GM15510 (cell line): Measurements from ENCODE around the gene PDE6A.
A peak's percentile ranks its signal among the peaks of the same experiment; 100 is the strongest.

Experiments used
- POLR2A ChIP-seq: IDR thresholded peaks from 3 replicates; pipeline ENCODE4 v1.6.1; 2011; ENCODE audit warnings: borderline replicate concordance; ENCODE audit not compliant: insufficient read length; ENCODE audit errors: extremely low read depth

Gene PDE6A

DNA sequence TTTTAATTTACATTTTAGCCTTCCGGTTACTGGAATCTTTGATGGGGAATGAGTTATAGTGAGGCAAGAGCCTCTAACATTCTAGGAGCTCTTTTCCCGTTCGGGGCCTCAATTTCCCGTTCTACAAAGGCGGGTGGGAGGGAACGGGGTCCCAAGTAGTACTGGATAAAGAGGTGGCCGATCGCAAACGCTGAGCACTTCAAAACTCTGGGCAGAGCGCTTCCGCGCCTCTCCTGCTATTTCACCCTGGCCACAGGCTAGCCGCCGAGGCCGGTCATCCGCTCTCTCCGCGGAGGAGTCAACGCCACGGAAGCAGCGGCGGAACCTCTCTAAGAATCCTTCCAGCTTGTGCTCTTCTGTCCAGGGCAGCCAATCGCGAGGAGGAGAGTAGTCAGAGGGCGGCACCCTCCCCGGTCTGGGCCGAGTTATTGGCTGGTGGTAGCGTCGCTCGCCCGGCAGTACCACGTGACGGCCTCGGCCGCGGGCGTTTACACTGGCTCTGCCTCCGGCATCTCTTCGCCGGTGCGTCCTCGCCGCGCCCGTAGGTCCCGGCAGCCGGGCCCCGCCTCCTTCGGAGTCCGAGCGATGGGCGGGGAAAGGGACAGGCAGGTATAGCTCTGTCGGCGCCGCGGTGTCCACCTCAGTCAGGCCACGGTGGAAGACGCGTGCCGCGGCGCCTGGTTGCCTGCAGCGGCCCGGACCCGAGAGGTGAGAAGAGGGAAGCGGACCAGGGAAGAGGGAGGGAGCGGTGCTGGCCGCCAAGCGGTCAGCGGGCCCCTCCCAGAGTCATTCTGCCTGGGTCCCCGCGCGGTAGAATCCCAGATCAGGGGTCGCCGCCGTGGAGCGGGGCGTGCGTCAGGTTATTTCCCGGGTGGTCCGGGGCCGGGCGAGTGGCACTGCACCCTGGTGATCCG is 15.9 kb upstream of the PDE6A start, which contains the start of gene SLC26A2:
Gene SLC26A2, plus strand, starts transcription at position 487 of the 914 bp plus-strand sequence. CDS start 16,895 bp downstream, outside the sequence.
- peak; percentile 95 for TF ChIP-seq POLR2A

DNA sequence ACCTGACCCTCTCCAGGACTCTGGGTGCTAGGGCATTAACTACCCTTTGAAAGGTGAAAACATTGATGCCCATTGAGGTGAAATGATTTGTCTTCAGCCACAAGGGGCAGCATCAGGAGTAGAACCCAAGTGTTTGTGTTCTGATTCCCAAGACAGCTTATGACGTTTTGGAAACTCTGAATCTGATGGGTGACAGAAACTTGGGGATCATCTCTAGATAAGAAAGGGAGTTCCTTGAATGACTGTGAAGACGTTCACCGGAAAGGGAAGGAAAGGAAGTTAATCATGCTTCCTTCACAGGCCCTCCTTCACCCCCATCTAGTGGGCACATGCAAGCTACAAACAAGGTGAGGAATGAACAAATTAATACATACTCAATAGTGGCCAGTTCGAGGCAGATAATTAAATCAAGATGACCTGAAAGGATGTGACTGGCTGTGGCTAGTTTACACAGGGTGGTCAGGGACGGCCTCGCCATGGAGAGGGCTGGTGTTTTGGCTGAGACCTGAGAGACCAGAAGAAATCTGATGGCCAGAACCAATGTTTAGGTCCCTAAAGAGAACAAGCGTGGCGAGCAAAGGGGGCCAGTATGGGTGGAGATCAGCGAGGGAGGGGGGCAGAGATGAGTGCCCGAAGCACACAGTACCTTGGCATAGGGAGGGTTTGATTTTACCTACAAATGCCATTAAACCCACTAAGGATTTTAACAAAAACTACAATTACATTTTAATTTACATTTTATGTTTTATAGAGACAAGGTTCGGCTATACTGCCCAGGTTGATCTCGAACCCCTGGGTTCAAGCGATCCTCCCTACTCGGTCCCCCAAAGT is 15.0 kb upstream of the PDE6A start:
- TF ChIP-seq POLR2A = no peak

DNA sequence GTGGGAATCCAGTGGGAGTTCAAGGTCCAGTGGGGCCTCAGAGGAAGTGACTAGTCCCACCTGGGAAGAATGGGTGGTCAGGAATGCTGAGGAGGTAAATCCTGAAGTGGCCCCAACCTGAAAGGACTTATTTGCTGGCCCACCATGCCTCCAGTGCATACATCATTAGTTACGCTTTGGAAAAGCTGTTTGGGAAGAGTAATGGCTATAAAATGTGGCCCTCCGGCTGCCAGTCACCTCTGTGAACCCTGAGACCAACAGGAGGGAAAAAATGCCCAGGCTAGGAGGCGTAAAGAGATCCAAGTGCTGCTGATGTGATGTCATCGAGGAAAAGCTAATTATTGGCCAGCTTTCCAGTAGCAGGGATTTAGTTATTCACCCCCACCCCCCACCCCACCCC is 13.3 kb upstream of the PDE6A start:
- TF ChIP-seq POLR2A = no peak

DNA sequence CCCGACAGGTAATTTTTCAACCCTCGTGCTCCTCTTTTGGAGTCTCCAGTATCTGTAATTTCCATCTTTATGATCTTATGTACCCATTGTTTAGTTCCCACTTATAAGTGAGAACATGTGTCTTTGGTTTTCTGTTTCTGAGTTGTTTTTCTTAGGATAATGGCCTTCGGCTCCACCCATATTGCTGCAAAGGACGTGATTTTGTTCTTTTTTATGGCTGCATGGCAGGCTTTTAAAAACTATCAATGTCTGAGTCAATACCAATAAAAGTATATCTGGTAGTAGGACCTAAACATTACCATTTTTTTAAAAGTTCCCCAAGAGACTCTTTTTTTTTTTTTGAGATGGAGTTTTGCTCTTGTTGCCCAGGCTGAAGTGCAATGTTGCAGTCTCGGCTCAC is 12.1 kb upstream of the PDE6A start:
- no peak for TF ChIP-seq POLR2A

DNA sequence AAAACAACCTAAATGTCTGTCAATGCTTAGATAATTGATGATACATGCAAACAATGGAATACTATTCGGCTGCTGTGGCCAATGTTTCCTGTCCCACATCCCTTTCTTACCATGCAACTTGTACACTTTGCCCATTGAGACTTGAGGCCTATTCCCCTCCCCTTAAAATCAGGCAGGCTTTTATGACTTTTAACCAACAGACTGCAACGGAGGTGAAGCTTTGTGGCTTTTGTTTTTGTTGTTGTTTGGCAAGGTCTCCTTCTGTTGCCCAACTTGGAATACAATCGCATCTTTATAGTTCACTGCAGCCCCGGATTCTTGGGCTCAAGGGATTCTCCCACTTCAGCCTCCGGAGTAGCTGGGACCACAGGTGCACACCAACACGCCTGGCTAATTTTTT is 10.2 kb upstream of the PDE6A start:
- no peak for TF ChIP-seq POLR2A

DNA sequence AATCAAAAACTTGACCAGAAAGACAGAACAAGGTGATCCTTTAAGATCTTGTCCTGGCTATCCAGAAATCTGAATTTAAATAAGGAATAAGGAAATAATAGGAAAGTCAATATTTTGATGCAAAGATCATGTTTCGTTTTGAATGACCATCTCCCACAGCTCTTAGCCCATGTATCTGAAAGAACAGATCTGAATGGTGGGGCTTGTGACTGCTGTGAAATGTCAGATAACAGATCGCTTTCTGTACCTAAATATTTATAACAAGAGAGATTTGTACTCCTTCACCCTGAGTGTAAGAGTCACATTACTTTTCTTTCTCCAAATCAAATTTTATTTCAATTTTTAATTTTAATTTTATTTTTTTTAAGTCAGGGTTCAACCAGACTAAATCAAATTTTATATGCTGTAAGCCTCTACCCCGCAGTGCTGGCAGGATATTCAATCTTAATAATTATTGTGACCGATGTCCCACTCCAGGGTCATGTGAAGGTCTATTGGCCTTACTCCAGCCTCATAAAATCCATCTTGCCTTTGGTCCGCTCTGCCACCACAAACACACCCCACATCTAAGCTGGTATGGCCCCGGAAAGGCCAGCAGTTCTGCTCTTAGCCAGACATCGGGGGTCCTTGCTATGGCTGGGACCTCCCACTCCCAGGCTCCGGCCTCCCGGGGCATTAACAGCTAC is 9.0 kb upstream of the PDE6A start:
- TF ChIP-seq POLR2A = no peak

DNA sequence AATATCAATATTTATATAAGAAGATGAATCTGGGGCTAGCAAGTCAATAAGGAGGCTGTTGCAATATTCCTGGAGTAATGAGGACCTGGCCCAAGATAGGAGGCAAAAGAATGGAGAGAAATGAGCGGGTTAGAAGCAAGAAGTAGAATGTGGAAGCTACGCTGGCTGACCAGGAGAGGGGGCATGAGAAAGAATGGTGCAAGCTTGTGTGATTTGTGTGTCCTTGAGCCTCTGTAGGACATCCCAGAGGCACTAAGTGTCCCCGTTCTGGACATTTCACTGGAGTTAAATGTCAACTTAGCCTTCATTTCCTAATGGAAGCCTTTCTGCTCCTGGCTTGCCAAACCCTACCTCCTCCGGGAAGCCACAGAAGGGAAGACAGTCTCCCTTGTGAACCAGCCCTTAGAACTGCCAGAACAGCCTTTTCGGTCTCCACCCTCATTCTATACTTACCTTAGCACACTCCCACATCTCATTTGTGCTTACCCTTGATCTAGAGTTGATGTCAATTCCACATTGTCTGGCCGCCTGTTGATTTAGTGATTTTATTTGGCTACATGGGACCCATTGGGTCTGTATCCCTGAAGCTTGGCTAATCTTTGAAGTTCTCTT is 6.7 kb upstream of the PDE6A start:
- TF ChIP-seq POLR2A = no peak

DNA sequence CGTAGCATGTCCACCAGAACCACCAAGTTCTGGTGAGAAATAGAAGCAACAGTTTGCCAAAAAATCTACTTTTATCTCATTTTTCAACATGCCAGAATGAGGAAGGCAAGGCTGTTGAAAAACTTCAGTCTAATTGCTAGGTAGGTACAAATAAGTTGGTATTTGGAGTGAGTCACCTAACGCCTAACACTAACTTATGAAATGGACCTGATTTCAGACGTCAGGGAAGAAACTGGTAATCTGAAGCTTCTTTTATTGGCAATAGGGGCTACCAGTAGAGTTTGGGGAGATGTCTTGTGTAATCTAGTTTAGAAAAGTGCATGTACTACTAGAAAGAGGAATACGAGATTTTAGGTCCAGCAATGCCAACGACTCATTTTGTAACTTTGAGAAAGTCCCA is 4.4 kb upstream of the PDE6A start:
- no peak for TF ChIP-seq POLR2A

DNA sequence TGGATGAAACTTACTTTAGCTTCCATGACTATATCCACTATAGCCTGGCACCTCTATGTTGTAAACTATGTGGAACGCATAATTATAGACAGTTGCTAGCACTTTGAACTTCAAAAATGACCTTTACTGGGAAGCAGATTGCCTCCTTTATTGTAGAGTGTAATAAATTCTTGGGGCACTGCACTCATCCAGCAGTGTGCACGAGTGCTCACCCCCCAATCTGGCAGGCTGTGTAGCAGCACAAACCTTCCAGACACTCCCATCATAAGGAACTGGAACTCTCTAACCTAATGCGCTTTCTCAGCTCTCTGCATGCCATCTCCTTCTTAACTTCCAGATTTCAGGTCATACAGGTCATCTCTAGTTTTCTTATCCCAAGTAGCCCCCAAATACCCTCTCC is 1.5 kb upstream of the PDE6A start:
- no peak for TF ChIP-seq POLR2A

DNA sequence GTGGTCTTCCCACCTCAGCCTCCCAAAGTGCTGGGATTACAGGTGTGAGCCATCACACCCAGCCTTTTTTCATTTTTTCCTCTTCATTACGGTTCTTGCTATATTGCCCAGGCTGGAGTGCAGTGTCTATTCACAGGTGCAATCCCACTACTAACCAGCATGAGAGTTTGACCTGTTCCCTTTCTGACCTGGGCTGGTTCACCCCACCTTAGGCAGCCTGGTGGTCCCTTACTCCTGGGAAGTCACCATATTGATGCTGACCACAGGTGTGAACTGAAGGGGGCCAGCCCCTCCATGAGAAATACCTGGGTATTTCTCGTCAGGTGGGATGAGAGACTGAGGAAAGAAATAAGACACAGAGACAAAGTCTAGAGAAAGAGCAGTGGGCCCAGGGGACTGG is 2.4 kb downstream of the PDE6A start:
- no peak for TF ChIP-seq POLR2A

DNA sequence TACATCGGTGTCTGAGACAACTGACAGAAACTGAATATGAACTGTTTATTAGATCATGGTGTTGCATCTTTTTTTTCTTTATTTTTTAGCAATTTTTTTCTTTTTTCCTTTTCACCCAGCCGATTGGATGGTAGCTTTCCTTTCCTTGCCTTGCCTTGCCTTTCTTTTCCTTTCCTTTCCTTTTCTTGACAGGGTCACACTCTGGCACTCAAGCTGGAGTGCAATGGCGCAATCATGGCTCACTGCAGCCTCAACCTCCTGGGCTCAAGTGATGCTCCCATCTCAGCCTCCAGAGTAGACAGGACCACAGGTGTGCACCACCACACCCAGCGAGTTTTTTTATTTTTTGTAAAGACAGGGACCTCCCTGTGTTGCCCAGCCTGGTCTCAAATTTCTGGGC is 2.8 kb downstream of the PDE6A start:
- no peak for TF ChIP-seq POLR2A

DNA sequence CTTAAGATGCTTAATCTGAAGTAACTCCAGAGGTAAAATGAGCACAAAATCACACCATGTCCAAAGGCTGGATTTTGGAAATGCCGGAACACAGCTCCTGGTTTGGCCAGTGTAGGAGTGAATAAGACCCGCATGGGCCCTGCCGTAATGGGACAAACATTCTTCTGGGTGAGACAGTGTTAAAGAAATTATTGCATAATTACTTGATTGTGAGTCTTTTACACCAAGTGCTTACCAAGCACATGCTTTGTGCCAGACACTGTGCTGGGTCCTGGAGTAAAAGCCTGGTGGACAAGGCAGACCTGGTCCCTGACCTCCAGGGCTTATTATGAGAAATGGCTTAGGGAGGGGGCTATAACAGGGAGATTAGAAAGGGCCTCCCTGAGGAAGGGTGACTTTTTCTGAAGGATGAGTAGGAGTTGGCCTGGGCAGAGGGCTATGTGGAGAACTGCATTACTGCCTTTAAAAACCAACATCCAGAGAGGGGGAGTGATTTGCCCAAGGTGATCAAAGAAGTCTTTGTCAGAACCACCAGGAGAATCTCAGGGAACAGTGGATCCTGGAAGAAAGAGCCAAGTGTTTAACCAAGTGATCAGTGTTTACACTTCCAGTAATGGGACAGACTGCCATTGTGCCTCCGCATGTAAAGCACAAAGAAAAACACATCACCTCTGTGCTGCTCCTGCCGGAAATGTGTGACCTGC is 3.5 kb downstream of the PDE6A start:
- no peak for TF ChIP-seq POLR2A

DNA sequence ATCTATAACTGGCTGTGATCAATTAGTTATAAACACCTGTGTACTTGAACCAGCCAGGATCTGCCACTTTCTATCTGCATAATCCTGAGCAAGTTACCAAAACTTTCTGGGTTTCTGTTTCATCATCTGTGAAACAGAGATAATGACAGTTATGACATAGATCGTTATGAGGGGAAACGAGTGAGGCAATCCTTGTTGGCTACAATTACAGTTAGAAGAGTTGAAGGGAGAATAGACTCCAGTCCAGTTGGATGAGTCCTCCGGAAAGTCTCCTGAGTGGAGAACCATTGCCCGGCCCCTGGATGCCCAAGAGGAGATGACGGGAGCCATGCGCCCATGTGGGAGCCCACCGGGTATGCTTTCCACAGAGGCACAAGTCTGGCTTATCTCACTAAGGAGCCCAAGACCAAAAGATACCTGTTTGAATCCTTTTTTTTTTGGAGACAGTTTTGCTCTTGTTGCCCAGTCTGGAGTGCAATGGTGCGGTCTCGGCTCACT is 4.5 kb downstream of the PDE6A start:
- no peak for TF ChIP-seq POLR2A

DNA sequence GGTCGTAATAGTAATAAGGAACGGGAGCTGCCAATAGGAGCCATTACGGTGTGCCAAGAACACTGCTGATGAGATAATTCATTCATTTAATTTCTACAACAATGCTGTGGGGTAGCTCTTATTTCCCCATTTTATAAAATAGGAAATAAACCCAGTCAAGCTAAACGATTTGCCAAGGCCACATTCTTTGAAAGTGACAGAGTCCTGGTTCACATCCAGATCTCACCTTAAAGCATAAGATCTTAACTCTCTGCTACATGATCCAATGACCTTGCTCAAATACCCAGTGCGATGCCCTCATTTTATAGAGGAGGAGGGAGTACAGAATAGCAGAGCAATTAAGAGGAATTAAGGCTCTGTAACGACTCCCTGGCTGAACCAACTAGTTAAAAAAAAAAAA is 5.0 kb downstream of the PDE6A start:
- no peak for TF ChIP-seq POLR2A
